ENCODE data around the gene LAMB4.

The LAMB4 gene

GRCh38 chr7:108002726-108003598, 127.2 kb downstream of the LAMB4 start, which contains the start of gene LAMB1:
TSS of gene LAMB1 (minus strand) at chr7:108003161. CDS start at chr7:108002885, 276 bp downstream.
- peak within 1 kb of the TSS; percentile 60 for H3K4me3 ChIP-seq (ENCODE audit: low read depth, low read length)
- no peak for TF ChIP-seq CTCF (IDR thresholded peaks at IDR 0.05; ENCODE audit: control insufficient read depth, extremely low read depth, insufficient read depth)
- no peak for DNase-seq (ENCODE audit: low read depth)

GRCh38 chr7:108001764-108002725, 128.1 kb downstream of the LAMB4 start:
- DNase-seq (ENCODE audit: low read depth), result no peak
- peak overlapping the region; percentile 60 for H3K4me3 ChIP-seq (ENCODE audit: low read depth, low read length)

GRCh38 chr7:108000875-108001763, 129.0 kb downstream of the LAMB4 start:
- no peak for DNase-seq (ENCODE audit: low read depth)
- H3K4me3 ChIP-seq (ENCODE audit: low read depth, low read length), result no peak overlapping the region
- TF ChIP-seq CTCF (IDR thresholded peaks at IDR 0.05; ENCODE audit: control insufficient read depth, extremely low read depth, insufficient read depth), result no peak

More at GRCh38 chr7:108001764-108002725, 128.1 kb downstream of the LAMB4 start:
- TF ChIP-seq CTCF (IDR thresholded peaks at IDR 0.05; ENCODE audit: control insufficient read depth, extremely low read depth, insufficient read depth), result no peak

GRCh38 chr7:107999779-108000560, 130.2 kb downstream of the LAMB4 start:
- no peak overlapping the region for H3K4me3 ChIP-seq (ENCODE audit: low read depth, low read length)
- DNase-seq (ENCODE audit: low read depth), result no peak
- TF ChIP-seq CTCF (IDR thresholded peaks at IDR 0.05; ENCODE audit: control insufficient read depth, extremely low read depth, insufficient read depth), result no peak

GRCh38 chr7:107998660-107999480, 131.3 kb downstream of the LAMB4 start:
- no peak for TF ChIP-seq CTCF (IDR thresholded peaks at IDR 0.05; ENCODE audit: control insufficient read depth, extremely low read depth, insufficient read depth)
- no peak overlapping the region for H3K4me3 ChIP-seq (ENCODE audit: low read depth, low read length)
- DNase-seq (ENCODE audit: low read depth), result no peak
